RWPE2 (cell line): ENCODE measurements around the gene EEF1AKMT3.

Source experiments
- ATAC-seq: fragments of 200-7000 bp; cut with Tn5 transposase; 3 replicates; pipeline ENCODE4 v1.9.1; 2021; ENCODE audit warnings: low read depth
- DNase-seq: peaks from one replicate; pipeline ENCODE4 v3.0.0-alpha.2; 2020; ENCODE audit warnings: low spot score
- H3K27ac ChIP-seq: fragments of 450-650 bp; 2 replicates; pipeline ENCODE4 v1.5.1; 2017; ENCODE audit warnings: mild to moderate bottlenecking; ENCODE audit not compliant: poor library complexity, severe bottlenecking
- H3K27me3 ChIP-seq: fragments of 250-450 bp; sonication (Bioruptor Pico); 2 replicates; pipeline ENCODE4 v1.5.1; 2021; ENCODE audit warnings: mild to moderate bottlenecking, moderate library complexity; ENCODE audit not compliant: insufficient read depth, poor library complexity, severe bottlenecking
- H3K36me3 ChIP-seq: fragments of 250-450 bp; sonication (Bioruptor Pico); 2 replicates; pipeline ENCODE4 v1.5.1; 2020; ENCODE audit warnings: low read depth, mild to moderate bottlenecking, moderate library complexity
- H3K4me1 ChIP-seq: fragments of 250-450 bp; sonication (Bioruptor Pico); 2 replicates; pipeline ENCODE4 v1.5.1; 2021; ENCODE audit warnings: mild to moderate bottlenecking, moderate library complexity; ENCODE audit not compliant: insufficient read depth, poor library complexity, severe bottlenecking
- H3K4me3 ChIP-seq: fragments of 250-450 bp; sonication (Bioruptor Pico); 2 replicates; pipeline ENCODE4 v1.5.1; 2021; ENCODE audit warnings: mild to moderate bottlenecking, moderate library complexity; ENCODE audit not compliant: severe bottlenecking
- H3K9me3 ChIP-seq: fragments of 250-450 bp; sonication (Bioruptor Pico); 2 replicates; pipeline ENCODE4 v1.5.1; 2021; ENCODE audit warnings: mild to moderate bottlenecking, moderate library complexity; ENCODE audit not compliant: severe bottlenecking
- CTCF ChIP-seq: fragments of 450-650 bp; IDR thresholded peaks from one replicate; pipeline ENCODE4 v1.5.1; 2017; ENCODE audit warnings: mild to moderate bottlenecking, moderate library complexity; ENCODE audit not compliant: poor library complexity, severe bottlenecking

The EEF1AKMT3 gene

GRCh38 chr12:57796996-57797395 lies 24.6 kb downstream of the EEF1AKMT3 start:
- DNase-seq (no peak), ATAC-seq (no peak)
- Histone ChIP-seq H3K4me3 (no peak overlapping the region), H3K36me3 (peaks cover 64% of the 10 kb centered on the region), H3K4me1 (peaks cover 16% of the 10 kb centered on the region), H3K27ac (no peak overlapping the region), H3K27me3 (no peaks in the 10 kb centered on the region), H3K9me3 (no peaks in the 10 kb centered on the region)
- no peak for TF ChIP-seq CTCF

DNA sequence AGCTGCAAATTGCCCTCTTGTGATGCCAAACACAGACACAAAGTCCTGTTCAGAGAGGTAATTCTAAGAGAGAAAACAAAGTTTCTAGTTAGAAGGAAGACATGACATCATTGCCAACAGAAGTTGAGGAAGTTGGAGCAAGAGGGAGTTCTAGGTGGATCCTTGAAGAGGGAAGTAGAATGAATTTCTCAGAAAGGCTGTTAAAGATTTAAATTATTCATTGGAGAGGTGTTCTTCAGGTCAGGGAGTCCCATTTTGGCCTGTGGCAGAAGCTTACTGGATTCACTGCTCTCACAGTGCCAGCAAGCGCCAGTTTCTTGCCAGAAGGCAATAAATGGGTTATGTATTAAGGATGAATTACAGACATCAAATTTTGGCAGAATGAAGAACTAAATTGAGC lies 25.5 kb downstream of the EEF1AKMT3 start:
- DNase-seq, result no peak
- no peak for TF ChIP-seq CTCF

DNA sequence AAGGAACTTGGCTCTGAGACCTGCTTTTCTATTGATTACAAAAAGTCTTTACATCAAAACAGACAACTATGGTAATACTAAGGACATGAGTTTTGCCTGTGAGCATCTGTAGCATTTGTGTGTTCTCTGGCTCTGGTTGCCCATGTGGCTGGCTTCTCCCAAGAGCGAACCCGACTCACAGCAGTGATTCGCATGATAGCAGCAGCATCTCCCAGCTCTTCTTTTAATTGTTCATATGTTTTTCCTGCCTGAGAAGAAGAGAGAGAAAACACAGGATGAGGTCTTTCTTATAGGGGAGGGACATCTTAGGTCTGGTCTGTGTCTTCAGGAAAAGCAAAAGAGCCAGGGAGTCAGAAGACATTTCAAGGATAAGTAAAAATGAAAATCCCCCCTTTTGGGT lies 28.6 kb downstream of the EEF1AKMT3 start:
- DNase-seq, result no peak
- no peaks in the 10 kb centered on the region for H3K9me3 ChIP-seq
- no peaks in the 10 kb centered on the region for H3K4me1 ChIP-seq
- peaks cover 36% of the 10 kb centered on the region for H3K36me3 ChIP-seq
- no peak overlapping the region for H3K27ac ChIP-seq
- H3K27me3 ChIP-seq, result no peaks in the 10 kb centered on the region
- no peak for TF ChIP-seq CTCF
- no peak overlapping the region for H3K4me3 ChIP-seq
- ATAC-seq, result no peak

More for the DNA sequence above, 25.5 kb downstream of the EEF1AKMT3 start:
- no peak for ATAC-seq
- no peaks in the 10 kb centered on the region for H3K9me3 ChIP-seq
- no peaks in the 10 kb centered on the region for H3K27me3 ChIP-seq
- H3K27ac ChIP-seq, result no peak overlapping the region
- H3K4me1 ChIP-seq, result peaks cover 16% of the 10 kb centered on the region
- H3K4me3 ChIP-seq, result no peak overlapping the region
- peaks cover 62% of the 10 kb centered on the region for H3K36me3 ChIP-seq

DNA sequence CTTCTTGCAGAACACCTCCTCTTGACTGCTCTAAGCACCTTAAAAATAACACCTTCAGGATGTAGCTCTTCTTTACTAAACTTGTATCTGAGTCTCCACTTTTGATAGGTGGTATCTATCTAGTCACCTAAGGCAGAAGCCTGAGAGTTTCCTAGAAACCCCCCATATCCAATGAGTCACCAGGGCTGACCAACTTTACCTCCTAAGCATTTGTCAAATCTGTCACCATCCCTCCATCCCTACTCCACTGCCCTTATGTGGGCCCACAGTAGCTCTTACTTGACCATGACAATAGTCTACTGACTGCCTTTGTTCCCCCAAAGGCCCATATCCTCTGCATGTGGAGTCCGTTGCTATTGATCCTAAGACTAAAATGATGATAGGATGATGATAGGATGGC lies 30.2 kb downstream of the EEF1AKMT3 start:
- no peak overlapping the region for H3K4me3 ChIP-seq
- H3K9me3 ChIP-seq, result no peaks in the 10 kb centered on the region
- TF ChIP-seq CTCF, result no peak
- H3K27ac ChIP-seq, result no peak overlapping the region
- peaks cover 20% of the 10 kb centered on the region for H3K36me3 ChIP-seq
- H3K4me1 ChIP-seq, result no peaks in the 10 kb centered on the region
- no peak for DNase-seq
- no peak for ATAC-seq
- H3K27me3 ChIP-seq, result no peaks in the 10 kb centered on the region

- DNase-seq (no peak), ATAC-seq (peak; percentile 76)
- no peaks in the 10 kb centered on the region for H3K9me3 ChIP-seq
- H3K4me1 ChIP-seq, result no peaks in the 10 kb centered on the region
- H3K27ac ChIP-seq, result no peak overlapping the region
- H3K27me3 ChIP-seq, result no peaks in the 10 kb centered on the region
- 0 out of 2 replicates have a peak, but pooled peaks cover 13% of the 10 kb centered on the region for H3K36me3 ChIP-seq
- no peak overlapping the region for H3K4me3 ChIP-seq
- TF ChIP-seq CTCF, result peak; percentile 74
Measured at GRCh38 chr12:57803319-57803893, 31.0 kb downstream of the EEF1AKMT3 start.
